ENCODE results near the gene PGAP2. TPM values are rescaled to one million over a fixed set of nuclear protein-coding genes. Genes with fewer than 3 reads are reported as not detected.

PGAP2 gene
- total RNA-seq, 1 donor from 2014 or later = 10.0 TPM

- no peak for DNase-seq (ENCODE audit: low spot score)
- Histone ChIP-seq H3K79me2 (ENCODE audit: low read depth) (no peaks in the 10 kb centered on the region), H3K36me3 (no peaks in the 10 kb centered on the region), H3K27ac (no peak overlapping the region), H3F3A (ENCODE audit: low read depth) (no peaks in the 10 kb centered on the region), H3K9me3 (ENCODE audit: low read depth) (no peaks in the 10 kb centered on the region), H3K4me1 (peaks cover 22% of the 10 kb centered on the region), H3K9ac (no peak overlapping the region), H2AFZ (replicated peaks) (no peak overlapping the region), H3K27me3 (peaks cover 10% of the 10 kb centered on the region), H3K4me2 (no peak overlapping the region), H4K20me1 (ENCODE audit: low read depth) (peaks cover 5% of the 10 kb centered on the region), H3K4me3 (no peak overlapping the region)
- Mint-ChIP-seq H3K4me3 (no peak overlapping the region), H3K4me1 (peaks cover 57% of the 10 kb centered on the region), H3K27me3 (ENCODE audit: insufficient read depth, low read depth) (no peaks in the 10 kb centered on the region), H3K27ac (no peak overlapping the region), H3K36me3 (no peaks in the 10 kb centered on the region), H3K9me3 (peaks cover 3% of the 10 kb centered on the region)
- TF ChIP-seq, protein P1, sequence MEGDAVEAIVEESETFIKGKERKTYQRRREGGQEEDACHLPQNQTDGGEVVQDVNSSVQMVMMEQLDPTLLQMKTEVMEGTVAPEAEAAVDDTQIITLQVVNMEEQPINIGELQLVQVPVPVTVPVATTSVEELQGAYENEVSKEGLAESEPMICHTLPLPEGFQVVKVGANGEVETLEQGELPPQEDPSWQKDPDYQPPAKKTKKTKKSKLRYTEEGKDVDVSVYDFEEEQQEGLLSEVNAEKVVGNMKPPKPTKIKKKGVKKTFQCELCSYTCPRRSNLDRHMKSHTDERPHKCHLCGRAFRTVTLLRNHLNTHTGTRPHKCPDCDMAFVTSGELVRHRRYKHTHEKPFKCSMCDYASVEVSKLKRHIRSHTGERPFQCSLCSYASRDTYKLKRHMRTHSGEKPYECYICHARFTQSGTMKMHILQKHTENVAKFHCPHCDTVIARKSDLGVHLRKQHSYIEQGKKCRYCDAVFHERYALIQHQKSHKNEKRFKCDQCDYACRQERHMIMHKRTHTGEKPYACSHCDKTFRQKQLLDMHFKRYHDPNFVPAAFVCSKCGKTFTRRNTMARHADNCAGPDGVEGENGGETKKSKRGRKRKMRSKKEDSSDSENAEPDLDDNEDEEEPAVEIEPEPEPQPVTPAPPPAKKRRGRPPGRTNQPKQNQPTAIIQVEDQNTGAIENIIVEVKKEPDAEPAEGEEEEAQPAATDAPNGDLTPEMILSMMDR (IDR thresholded peaks at IDR 0.05) = no peak
- TF ChIP-seq EZH2phosphoT487 (IDR thresholded peaks at IDR 0.05) (no peak), EZH2 (IDR thresholded peaks at IDR 0.05) (no peak)
These were observed 53.3 kb downstream of the PGAP2 start for GRCh38 chr11:3861683-3862082.

GRCh38 chr11:3865388-3866193 is 57.2 kb downstream of the PGAP2 start:
- Mint-ChIP-seq H3K27ac (peak overlapping the region; percentile 84), H3K4me3 (peak overlapping the region; percentile 30)
- no peak overlapping the region for H3K9ac ChIP-seq

DNA sequence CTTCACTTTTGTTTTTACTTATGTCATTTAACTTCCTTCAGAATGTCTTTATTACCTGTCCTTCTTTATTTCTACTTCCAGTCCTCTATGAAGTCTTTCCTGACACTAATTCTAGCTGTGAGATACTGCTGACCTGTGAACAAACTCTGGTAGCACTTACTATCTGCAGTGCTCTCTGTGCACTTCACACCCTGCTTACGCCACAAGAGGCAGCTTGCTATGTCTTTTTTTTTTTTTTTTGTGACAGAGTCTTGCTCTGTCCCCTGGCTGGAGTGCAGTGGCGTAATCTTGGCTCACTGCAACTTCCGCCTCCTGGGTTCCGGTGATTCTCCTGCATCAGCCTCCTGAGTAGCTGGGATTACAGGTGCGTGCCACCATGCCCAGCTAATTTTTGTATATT is 57.8 kb downstream of the PGAP2 start:
- H3K27ac ChIP-seq = no peak overlapping the region
- no peaks in the 10 kb centered on the region for H3K9me3 Mint-ChIP-seq
- no peak overlapping the region for H3K27ac Mint-ChIP-seq
- H3K27me3 ChIP-seq = no peaks in the 10 kb centered on the region
- TF ChIP-seq EZH2 (IDR thresholded peaks at IDR 0.05) (no peak), EZH2phosphoT487 (IDR thresholded peaks at IDR 0.05) (no peak)
- TF ChIP-seq, protein P1 (IDR thresholded peaks at IDR 0.05) = no peak
- no peak overlapping the region for H3K4me2 ChIP-seq
- no peaks in the 10 kb centered on the region for H4K20me1 ChIP-seq (ENCODE audit: low read depth)
- no peak overlapping the region for H3K4me3 Mint-ChIP-seq
- no peak for DNase-seq (ENCODE audit: low spot score)
- no peak overlapping the region for H3K9ac ChIP-seq
- H3K9me3 ChIP-seq (ENCODE audit: low read depth) = no peaks in the 10 kb centered on the region
- no peaks in the 10 kb centered on the region for H3F3A ChIP-seq (ENCODE audit: low read depth)
- H3K36me3 ChIP-seq = no peaks in the 10 kb centered on the region
- no peak overlapping the region for H2AFZ ChIP-seq (replicated peaks)
- H3K36me3 Mint-ChIP-seq = no peaks in the 10 kb centered on the region
- no peaks in the 10 kb centered on the region for H3K27me3 Mint-ChIP-seq (ENCODE audit: insufficient read depth, low read depth)
- peaks cover 27% of the 10 kb centered on the region for H3K4me1 Mint-ChIP-seq
- H3K4me1 ChIP-seq = peaks cover 13% of the 10 kb centered on the region
- H3K4me3 ChIP-seq = no peak overlapping the region
- H3K79me2 ChIP-seq (ENCODE audit: low read depth) = no peaks in the 10 kb centered on the region

More at GRCh38 chr11:3865388-3866193, 57.2 kb downstream of the PGAP2 start:
- no peaks in the 10 kb centered on the region for H4K20me1 ChIP-seq (ENCODE audit: low read depth)
- Mint-ChIP-seq H3K4me1 (peaks cover 31% of the 10 kb centered on the region), H3K36me3 (no peaks in the 10 kb centered on the region), H3K27me3 (ENCODE audit: insufficient read depth, low read depth) (no peaks in the 10 kb centered on the region), H3K9me3 (peaks cover 3% of the 10 kb centered on the region)
- TF ChIP-seq, protein P1 (IDR thresholded peaks at IDR 0.05) = no peak
- TF ChIP-seq EZH2 (IDR thresholded peaks at IDR 0.05) (no peak), EZH2phosphoT487 (IDR thresholded peaks at IDR 0.05) (no peak)
- H3K79me2 ChIP-seq (ENCODE audit: low read depth) = no peaks in the 10 kb centered on the region
- peaks cover 13% of the 10 kb centered on the region for H3K4me1 ChIP-seq
- H3K9me3 ChIP-seq (ENCODE audit: low read depth) = no peaks in the 10 kb centered on the region
- H3K4me2 ChIP-seq = no peak overlapping the region
- H2AFZ ChIP-seq (replicated peaks) = no peak overlapping the region
- no peak overlapping the region for H3K27ac ChIP-seq
- no peak for DNase-seq (ENCODE audit: low spot score)
- no peaks in the 10 kb centered on the region for H3K36me3 ChIP-seq
- H3K27me3 ChIP-seq = no peaks in the 10 kb centered on the region
- no peaks in the 10 kb centered on the region for H3F3A ChIP-seq (ENCODE audit: low read depth)
- H3K4me3 ChIP-seq = no peak overlapping the region

All from neural progenitor cell (in vitro differentiated cells).